ENCODE data around the gene ASB11. TPM values are rescaled to one million over a fixed set of nuclear protein-coding genes. Genes with fewer than 3 reads are reported as not detected.
"Not testable (repeated sequence)": the region's sequence is repeated elsewhere in the genome, so short reads cannot be mapped to it uniquely, and the experiment has no call there.

The ASB11 gene
- total RNA-seq, 1 donor from 2014 or later: not detected

- Mint-ChIP-seq H3K27me3 (ENCODE audit: unreplicated experiment) (no peaks in the 10 kb centered on the region), H3K9me3 (ENCODE audit: unreplicated experiment) (no peaks in the 10 kb centered on the region), H3K27ac (ENCODE audit: unreplicated experiment) (no peak overlapping the region), H3K4me1 (ENCODE audit: unreplicated experiment) (no peaks in the 10 kb centered on the region), H3K4me3 (ENCODE audit: unreplicated experiment) (no peak overlapping the region), H3K36me3 (ENCODE audit: low read depth, unreplicated experiment) (no peaks in the 10 kb centered on the region)
- TF ChIP-seq, protein P1, sequence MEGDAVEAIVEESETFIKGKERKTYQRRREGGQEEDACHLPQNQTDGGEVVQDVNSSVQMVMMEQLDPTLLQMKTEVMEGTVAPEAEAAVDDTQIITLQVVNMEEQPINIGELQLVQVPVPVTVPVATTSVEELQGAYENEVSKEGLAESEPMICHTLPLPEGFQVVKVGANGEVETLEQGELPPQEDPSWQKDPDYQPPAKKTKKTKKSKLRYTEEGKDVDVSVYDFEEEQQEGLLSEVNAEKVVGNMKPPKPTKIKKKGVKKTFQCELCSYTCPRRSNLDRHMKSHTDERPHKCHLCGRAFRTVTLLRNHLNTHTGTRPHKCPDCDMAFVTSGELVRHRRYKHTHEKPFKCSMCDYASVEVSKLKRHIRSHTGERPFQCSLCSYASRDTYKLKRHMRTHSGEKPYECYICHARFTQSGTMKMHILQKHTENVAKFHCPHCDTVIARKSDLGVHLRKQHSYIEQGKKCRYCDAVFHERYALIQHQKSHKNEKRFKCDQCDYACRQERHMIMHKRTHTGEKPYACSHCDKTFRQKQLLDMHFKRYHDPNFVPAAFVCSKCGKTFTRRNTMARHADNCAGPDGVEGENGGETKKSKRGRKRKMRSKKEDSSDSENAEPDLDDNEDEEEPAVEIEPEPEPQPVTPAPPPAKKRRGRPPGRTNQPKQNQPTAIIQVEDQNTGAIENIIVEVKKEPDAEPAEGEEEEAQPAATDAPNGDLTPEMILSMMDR (IDR thresholded peaks at IDR 0.05; ENCODE audit: unreplicated experiment): no peak
- DNase-seq (ENCODE audit: low spot score): no peak
Observed at GRCh38 chrX:15277604-15278003, 37.8 kb downstream of the ASB11 start.

GRCh38 chrX:15274946-15275345, 40.5 kb downstream of the ASB11 start:
- Mint-ChIP-seq H3K36me3 (ENCODE audit: low read depth, unreplicated experiment) (no peaks in the 10 kb centered on the region), H3K27me3 (ENCODE audit: unreplicated experiment) (no peaks in the 10 kb centered on the region), H3K4me1 (ENCODE audit: unreplicated experiment) (peaks cover 2% of the 10 kb centered on the region), H3K27ac (ENCODE audit: unreplicated experiment) (no peak overlapping the region), H3K4me3 (ENCODE audit: unreplicated experiment) (no peak overlapping the region), H3K9me3 (ENCODE audit: unreplicated experiment) (no peaks in the 10 kb centered on the region)
- TF ChIP-seq, protein P1 (IDR thresholded peaks at IDR 0.05; ENCODE audit: unreplicated experiment): no peak
- no peak for DNase-seq (ENCODE audit: low spot score)

GRCh38 chrX:15273275-15273674, 42.2 kb downstream of the ASB11 start:
- H3K27ac Mint-ChIP-seq (ENCODE audit: unreplicated experiment): not testable (repeated sequence)

DNA sequence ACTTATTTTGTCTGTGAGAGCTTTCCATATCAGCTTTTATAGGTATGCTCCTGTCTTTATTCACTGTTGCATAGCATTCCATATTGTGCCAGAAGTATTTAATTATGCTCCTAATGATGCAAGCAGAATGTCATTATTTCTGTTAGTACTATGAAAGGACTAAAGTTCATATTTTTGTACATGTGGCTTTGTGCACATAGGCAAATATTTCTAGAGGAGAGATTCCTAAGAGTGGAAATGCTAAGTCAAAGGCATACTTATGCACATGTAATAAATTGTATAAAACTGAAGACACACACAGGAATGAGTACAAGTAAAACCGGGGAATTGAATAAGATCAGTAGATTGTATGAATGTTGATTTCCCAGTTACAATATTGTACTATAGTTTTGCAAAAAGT, 43.7 kb downstream of the ASB11 start:
- TF ChIP-seq, protein P1 (IDR thresholded peaks at IDR 0.05; ENCODE audit: unreplicated experiment): no peak
- H3K9me3 Mint-ChIP-seq (ENCODE audit: unreplicated experiment): no peaks in the 10 kb centered on the region

More at GRCh38 chrX:15273275-15273674, 42.2 kb downstream of the ASB11 start:
- H3K36me3 Mint-ChIP-seq (ENCODE audit: low read depth, unreplicated experiment); H3K27me3 Mint-ChIP-seq (ENCODE audit: unreplicated experiment); H3K4me3 Mint-ChIP-seq (ENCODE audit: unreplicated experiment); H3K9me3 Mint-ChIP-seq (ENCODE audit: unreplicated experiment); H3K4me1 Mint-ChIP-seq (ENCODE audit: unreplicated experiment); DNase-seq (ENCODE audit: low spot score): not testable (repeated sequence)

GRCh38 chrX:15269618-15270521, 45.6 kb downstream of the ASB11 start, which contains the start of gene ASB9:
TSS of gene ASB9 (minus strand) at chrX:15270083. CDS start at chrX:15269874, 209 bp downstream.
- H3K27me3 Mint-ChIP-seq (ENCODE audit: unreplicated experiment): no peaks in the 10 kb centered on the region
- H3K27ac Mint-ChIP-seq (ENCODE audit: unreplicated experiment): no peak within 1 kb of the TSS
- DNase-seq (ENCODE audit: low spot score): no peak
- H3K4me1 Mint-ChIP-seq (ENCODE audit: unreplicated experiment): peaks cover 12% of the 10 kb centered on the region
- no peak within 1 kb of the TSS for H3K4me3 Mint-ChIP-seq (ENCODE audit: unreplicated experiment)
- TF ChIP-seq, protein P1 (IDR thresholded peaks at IDR 0.05; ENCODE audit: unreplicated experiment): no peak
- H3K9me3 Mint-ChIP-seq (ENCODE audit: unreplicated experiment): no peaks in the 10 kb centered on the region
- no peaks in the 10 kb centered on the region for H3K36me3 Mint-ChIP-seq (ENCODE audit: low read depth, unreplicated experiment)

More for the DNA sequence above, 43.7 kb downstream of the ASB11 start:
- Mint-ChIP-seq H3K4me1 (ENCODE audit: unreplicated experiment) (peaks cover 6% of the 10 kb centered on the region), H3K4me3 (ENCODE audit: unreplicated experiment) (no peak overlapping the region), H3K27ac (ENCODE audit: unreplicated experiment) (no peak overlapping the region), H3K36me3 (ENCODE audit: low read depth, unreplicated experiment) (no peaks in the 10 kb centered on the region), H3K27me3 (ENCODE audit: unreplicated experiment) (no peaks in the 10 kb centered on the region)
- no peak for DNase-seq (ENCODE audit: low spot score)
